GM12892 (cell line): ENCODE results near the gene SLC25A26.

Experiments
- POLR2A ChIP-seq: IDR thresholded peaks from 2 replicates; pipeline ENCODE4 v1.6.1; 2011; ENCODE audit warnings: low read depth, low read length, control low read depth
- TAF1 ChIP-seq: IDR thresholded peaks from 2 replicates; pipeline ENCODE4 v1.6.1; 2011; ENCODE audit warnings: low read depth, mild to moderate bottlenecking, control low read depth, low read length, borderline replicate concordance

DNA sequence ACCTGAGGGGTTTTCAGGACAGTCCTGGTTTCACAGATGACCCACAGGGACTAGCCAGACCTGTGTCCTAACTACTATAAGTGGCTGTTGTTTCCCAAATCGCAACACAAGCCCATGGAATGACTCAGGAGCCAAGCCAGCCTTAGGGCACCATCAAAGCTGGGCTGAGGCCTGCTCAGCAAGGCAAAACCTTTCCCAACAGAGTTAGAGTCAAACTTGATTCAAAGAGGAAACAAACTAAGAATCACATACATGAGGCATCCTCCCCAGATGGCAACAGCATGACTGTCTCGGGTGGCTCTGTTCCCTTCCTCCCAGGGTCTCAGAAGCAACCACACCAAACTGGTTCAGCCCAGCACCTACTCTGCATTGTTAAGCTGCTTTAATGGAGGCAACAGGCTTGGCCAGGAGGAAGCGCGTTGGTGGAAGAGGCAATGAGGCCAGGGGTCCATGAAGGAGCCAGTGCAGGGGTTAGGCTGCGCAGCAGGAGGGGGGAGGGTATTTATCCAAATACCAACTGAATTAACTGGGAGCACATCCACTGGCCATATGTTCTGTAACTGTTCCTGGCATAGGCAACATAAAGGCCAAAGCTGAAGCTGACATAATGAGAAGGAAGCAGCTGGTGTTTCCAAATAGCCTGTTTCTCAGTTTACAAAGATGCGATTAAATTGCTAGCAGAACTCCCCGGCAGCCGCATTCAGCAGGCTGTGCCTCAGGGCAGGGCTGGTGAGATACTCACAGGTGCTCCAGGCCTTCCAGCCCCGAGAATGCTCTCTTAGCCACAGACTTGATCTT lies 177.6 kb downstream of the SLC25A26 start:
- TF ChIP-seq POLR2A (no peak), TAF1 (no peak)
